GM12878 (cell line): Measurements from ENCODE around the gene IRF6. TPM values are rescaled to one million over a fixed set of nuclear protein-coding genes. Genes with fewer than 3 reads are reported as not detected.

Experiments
- ATAC-seq: fragments of 200-7000 bp; cut with Tn5 transposase; 3 replicates; pipeline ENCODE4 v1.9.1; 2020; ENCODE audit warnings: mild to moderate bottlenecking, moderate library complexity
- BruUV-seq: library from RNA; stranded (reverse); fragments of 400-500 nt; replicated peaks from 2 replicates; lab custom pipeline; 2021; lab: Mats Ljungman, UMichigan
- CTCF ChIA-PET: fragments of 300-600 bp; sonication (Branson Sonifier 250); formaldehyde crosslinking; extraction: SDS; loops from one replicate; lab custom pipeline; 2021; ENCODE audit warnings: inconsistent platforms; lab: Yijun Ruan, JAX
- POLR2A ChIA-PET: fragments of 350-600 bp; formaldehyde crosslinking; extraction: SDS; loops from one replicate; lab custom pipeline; 2021; ENCODE audit warnings: inconsistent platforms; lab: Charles Lee
- RAD21 ChIA-PET: fragments of 300-600 bp; sonication (Branson Sonifier 250); formaldehyde crosslinking; loops from one replicate; lab custom pipeline; 2023; ENCODE audit warnings: antibody characterized with exemption; ENCODE audit not compliant: unreplicated experiment; lab: Charles Lee
- SMC1A ChIA-PET: fragments of 300-600 bp; sonication (Branson Sonifier 250); formaldehyde crosslinking; loops from one replicate; lab custom pipeline; 2023; ENCODE audit not compliant: unreplicated experiment, uncharacterized antibody; lab: Charles Lee
- DNase-seq: peaks from one replicate; pipeline ENCODE4 v3.0.0-alpha.2; 2011; ENCODE audit warnings: low read depth, low spot score
- FAIRE-seq: peaks from 3 replicates; lab custom pipeline; 2011; peaks lifted over from hg19 to GRCh38; lab: Jason Lieb, UNC
- H2AFZ ChIP-seq: 2 replicates; pipeline ENCODE4 v1.6.0; 2011; ENCODE audit warnings: low read depth, low read length, control low read depth; ENCODE audit not compliant: control insufficient read depth
- H3K27ac ChIP-seq: 2 replicates; pipeline ENCODE4 v1.5.1; 2011; ENCODE audit warnings: control low read depth; ENCODE audit not compliant: control insufficient read depth, insufficient read depth
- H3K27me3 ChIP-seq, 2 experiments: replicated peaks in 1 of 2; 2 replicates each; pipeline versions ENCODE4 v1.6.0 to v1.6.1; 2011; ENCODE audit warnings: low read length in 1 of 2; ENCODE audit not compliant: control insufficient read depth in 2 of 2, insufficient read depth in 2 of 2
- H3K36me3 ChIP-seq, 2 experiments: 2 replicates each; pipeline ENCODE4 v1.5.1; 2011; ENCODE audit warnings: low read length in 1 of 2; ENCODE audit not compliant: control insufficient read depth in 2 of 2, insufficient read depth in 2 of 2
- H3K4me1 ChIP-seq: 2 replicates; pipeline ENCODE4 v1.6.1; 2011; ENCODE audit warnings: mild to moderate bottlenecking, low read length, moderate library complexity, mixed read lengths; ENCODE audit not compliant: control insufficient read depth, insufficient read depth
- H3K4me2 ChIP-seq: 2 replicates; pipeline ENCODE4 v1.6.0; 2011; ENCODE audit warnings: control low read depth; ENCODE audit not compliant: control insufficient read depth, insufficient read depth
- H3K4me3 ChIP-seq: fragments of 200-600 bp; sonication (generic); 2 replicates; pipeline ENCODE4 v1.5.1; 2016
- H3K79me2 ChIP-seq: 2 replicates; pipeline ENCODE4 v1.6.0; 2011; ENCODE audit warnings: low read length; ENCODE audit not compliant: control insufficient read depth, insufficient read depth
- H3K9ac ChIP-seq: 2 replicates; pipeline ENCODE4 v1.8.0; 2011; ENCODE audit warnings: low read length, control low read depth, mixed read lengths; ENCODE audit not compliant: control insufficient read depth, insufficient read depth
- H3K9me3 ChIP-seq: replicated peaks from 3 replicates; pipeline ENCODE4 v1.5.1; 2011; ENCODE audit warnings: mild to moderate bottlenecking, low read length; ENCODE audit not compliant: control insufficient read depth, insufficient read depth
- H4K20me1 ChIP-seq: 2 replicates; pipeline ENCODE4 v1.6.0; 2011; ENCODE audit not compliant: control insufficient read depth, insufficient read depth
- BCLAF1 ChIP-seq: fragments of 450-650 bp; IDR thresholded peaks from 2 replicates; pipeline ENCODE4 v1.6.1; 2017; ENCODE audit warnings: antibody characterized with exemption, mild to moderate bottlenecking, moderate library complexity
- EGR1 ChIP-seq, 2 experiments: IDR thresholded peaks; 1 replicate in 1 of 2; 2 replicates in 1 of 2; pipeline ENCODE4 v1.6.1; 2011 to 2012; ENCODE audit warnings: low read depth in 2 of 2, low read length in 2 of 2, borderline replicate concordance in 1 of 2, mild to moderate bottlenecking in 1 of 2, moderate library complexity in 1 of 2
- FOXM1 ChIP-seq: IDR thresholded peaks from 2 replicates; pipeline ENCODE4 v1.6.1; 2012; ENCODE audit warnings: low read depth, mild to moderate bottlenecking, inconsistent platforms, low read length, moderate library complexity
- IKZF1 ChIP-seq: fragments of 450-650 bp; conservative IDR thresholded peaks from 2 replicates; pipeline ENCODE4 v1.6.1; 2017; ENCODE audit warnings: antibody characterized with exemption, mild to moderate bottlenecking
- KDM1A ChIP-seq: fragments of 200-600 bp; sonication (generic); IDR thresholded peaks from 2 replicates; pipeline ENCODE4 v1.6.1; 2016; ENCODE audit warnings: borderline replicate concordance
- MEF2B ChIP-seq: fragments of 450-650 bp; IDR thresholded peaks from 2 replicates; pipeline ENCODE4 v1.6.1; 2018; ENCODE audit warnings: mild to moderate bottlenecking, moderate library complexity; ENCODE audit not compliant: partially characterized antibody, poor library complexity, severe bottlenecking
- NFYA ChIP-seq: IDR thresholded peaks from 2 replicates; pipeline ENCODE4 v1.6.1; 2011; ENCODE audit warnings: low read depth, mild to moderate bottlenecking, low read length, improper control_type of control experiment, borderline replicate concordance
- STAT3 ChIP-seq: IDR thresholded peaks from 2 replicates; pipeline ENCODE4 v1.6.1; 2011; ENCODE audit warnings: low read depth, low read length, improper control_type of control experiment
- ZBTB4 ChIP-seq: fragments of 450-650 bp; formaldehyde crosslinking; IDR thresholded peaks from 2 replicates; pipeline ENCODE4 v1.4.0; 2022; ENCODE audit warnings: mild to moderate bottlenecking, moderate library complexity
- WGBS: methylation state at CpG from one replicate; pipeline ENCODE4 v1.1.6; 2016; ENCODE audit warnings: low lambda C conversion rate; ENCODE audit not compliant: insufficient replicate concordance, insufficient coverage; ENCODE audit errors: missing lambda C conversion rate; 5-methylcytosine and 5-hydroxymethylcytosine counted together
- in situ Hi-C: fragments of 300-500 bp; cut with MboI; formaldehyde crosslinking; loops from 9 replicates; pipeline ENCODE4 v1.14.3; 2018; ENCODE audit warnings: mixed read lengths
- intact Hi-C: fragments of 100-400 bp; cut with micrococcal nuclease; formaldehyde crosslinking; loops from one replicate; pipeline ENCODE4 v1.14.2; 2022; ENCODE audit not compliant: unreplicated experiment
- polyA plus RNA-seq, 11 experiments: library from polyadenylated mRNA; depleted of rRNA in 4 of 11; unstranded in 6 of 11; stranded (reverse) in 5 of 11; fragments of >200 nt; fragmentation: Nextera tagmentation in 4 of 11; fragmentation: Illumina TruSeq in 1 of 11; extraction: Ambion mirVana in 4 of 11; extraction: Trizol in 1 of 11; gene quantifications; 1 replicate in 1 of 11; 2 replicates in 10 of 11; pipeline versions ENCODE4 v1.2.1 to v1.2.3, GENCODE V29; 2011 to 2016; ENCODE audit warnings: inconsistent platforms in 2 of 11, missing spikeins in 2 of 11, low read depth in 1 of 11
- total RNA-seq, 4 experiments: library from RNA; depleted of rRNA in 3 of 4; stranded (reverse); fragments of >200 nt in 3 of 4; fragmentation: Illumina TruSeq in 1 of 4; extraction: Trizol in 1 of 4; gene quantifications; 2 replicates each; pipeline versions ENCODE4 v1.2.1 to v1.2.3, GENCODE V29; 2013 to 2021
- TF ChIP-seq, protein P1 (sequence below): IDR thresholded peaks from 2 replicates; pipeline ENCODE4 v1.6.1; 2012; ENCODE audit warnings: improper control_type of control experiment, low read depth, low read length; ENCODE audit not compliant: insufficient replicate concordance

IRF6 gene
- total and polyA plus RNA-seq, 10 of the 15 experiments (the other 5 are each of a cell fraction or from before 2014, with no cell fraction given), result 0.04 to 0.50 (median 0.09) TPM; not detected in 1

GRCh38 chr1:209741193-209741592 is 64.7 kb downstream of the IRF6 start:
- in situ Hi-C loops, result no loop called here
- SMC1A ChIA-PET, result no interaction called here
- no peak for DNase-seq
- TF ChIP-seq BCLAF1 (no peak), ZBTB4 (CRISPR knock-in tag) (no peak), MEF2B (no peak), IKZF1 (no peak), KDM1A (no peak), FOXM1 (no peak), STAT3 (no peak), NFYA (no peak), EGR1 (IDR thresholded peaks at IDR 0.05; ENCODE audit: borderline replicate concordance in 1 of 2, low read depth in 2 of 2, low read length in 2 of 2) (no peak)
- TF ChIP-seq, protein P1, sequence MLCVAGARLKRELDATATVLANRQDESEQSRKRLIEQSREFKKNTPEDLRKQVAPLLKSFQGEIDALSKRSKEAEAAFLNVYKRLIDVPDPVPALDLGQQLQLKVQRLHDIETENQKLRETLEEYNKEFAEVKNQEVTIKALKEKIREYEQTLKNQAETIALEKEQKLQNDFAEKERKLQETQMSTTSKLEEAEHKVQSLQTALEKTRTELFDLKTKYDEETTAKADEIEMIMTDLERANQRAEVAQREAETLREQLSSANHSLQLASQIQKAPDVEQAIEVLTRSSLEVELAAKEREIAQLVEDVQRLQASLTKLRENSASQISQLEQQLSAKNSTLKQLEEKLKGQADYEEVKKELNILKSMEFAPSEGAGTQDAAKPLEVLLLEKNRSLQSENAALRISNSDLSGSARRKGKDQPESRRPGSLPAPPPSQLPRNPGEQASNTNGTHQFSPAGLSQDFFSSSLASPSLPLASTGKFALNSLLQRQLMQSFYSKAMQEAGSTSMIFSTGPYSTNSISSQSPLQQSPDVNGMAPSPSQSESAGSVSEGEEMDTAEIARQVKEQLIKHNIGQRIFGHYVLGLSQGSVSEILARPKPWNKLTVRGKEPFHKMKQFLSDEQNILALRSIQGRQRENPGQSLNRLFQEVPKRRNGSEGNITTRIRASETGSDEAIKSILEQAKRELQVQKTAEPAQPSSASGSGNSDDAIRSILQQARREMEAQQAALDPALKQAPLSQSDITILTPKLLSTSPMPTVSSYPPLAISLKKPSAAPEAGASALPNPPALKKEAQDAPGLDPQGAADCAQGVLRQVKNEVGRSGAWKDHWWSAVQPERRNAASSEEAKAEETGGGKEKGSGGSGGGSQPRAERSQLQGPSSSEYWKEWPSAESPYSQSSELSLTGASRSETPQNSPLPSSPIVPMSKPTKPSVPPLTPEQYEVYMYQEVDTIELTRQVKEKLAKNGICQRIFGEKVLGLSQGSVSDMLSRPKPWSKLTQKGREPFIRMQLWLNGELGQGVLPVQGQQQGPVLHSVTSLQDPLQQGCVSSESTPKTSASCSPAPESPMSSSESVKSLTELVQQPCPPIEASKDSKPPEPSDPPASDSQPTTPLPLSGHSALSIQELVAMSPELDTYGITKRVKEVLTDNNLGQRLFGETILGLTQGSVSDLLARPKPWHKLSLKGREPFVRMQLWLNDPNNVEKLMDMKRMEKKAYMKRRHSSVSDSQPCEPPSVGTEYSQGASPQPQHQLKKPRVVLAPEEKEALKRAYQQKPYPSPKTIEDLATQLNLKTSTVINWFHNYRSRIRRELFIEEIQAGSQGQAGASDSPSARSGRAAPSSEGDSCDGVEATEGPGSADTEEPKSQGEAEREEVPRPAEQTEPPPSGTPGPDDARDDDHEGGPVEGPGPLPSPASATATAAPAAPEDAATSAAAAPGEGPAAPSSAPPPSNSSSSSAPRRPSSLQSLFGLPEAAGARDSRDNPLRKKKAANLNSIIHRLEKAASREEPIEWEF, result no peak

More at GRCh38 chr1:209741193-209741592, 64.7 kb downstream of the IRF6 start:
- BruUV-seq, result no TSS peak
- no peaks in the 10 kb centered on the region for H3K36me3 ChIP-seq
- no peak overlapping the region for H3K4me3 ChIP-seq
- ATAC-seq (no peak), FAIRE-seq (no peak)
- 78% methylated on average over 3 of the region's 3 CpGs for WGBS
- CTCF ChIA-PET, result interaction anchor here (1.0 to 1.5 kb wide), 3 partner anchors 13 to 172 kb away, joined by 3 to 4 read pairs (median 3); no protein-coding TSS in a partner anchor
- no peaks in the 10 kb centered on the region for H3K27me3 ChIP-seq
- no peak overlapping the region for H3K9ac ChIP-seq
- H3K4me1 ChIP-seq, result no peaks in the 10 kb centered on the region
- RAD21 ChIA-PET, result no interaction called here
- no peak overlapping the region for H2AFZ ChIP-seq
- no peaks in the 10 kb centered on the region for H4K20me1 ChIP-seq
- POLR2A ChIA-PET, result interaction anchor here (1.2 kb wide), 1 partner anchor 10 kb away, joined by 3 read pairs; no protein-coding TSS in a partner anchor
- no peaks in the 10 kb centered on the region for H3K79me2 ChIP-seq
- H3K4me2 ChIP-seq, result no peak overlapping the region
- no peak overlapping the region for H3K27ac ChIP-seq
- H3K9me3 ChIP-seq, result no peaks in the 10 kb centered on the region
- intact Hi-C loops, result loop anchor here (10.0 kb wide), 1 partner anchor 136 kb away; no protein-coding TSS in a partner anchor
